ENCODE results near the gene IGFBP3. TPM values are rescaled to one million over a fixed set of nuclear protein-coding genes. Genes with fewer than 3 reads are reported as not detected.

The IGFBP3 gene
- total and polyA plus RNA-seq, 2 of the 13 experiments (the other 11 are each of a cell fraction or from before 2014, with no cell fraction given): 57.5 TPM; not detected in 1

DNA sequence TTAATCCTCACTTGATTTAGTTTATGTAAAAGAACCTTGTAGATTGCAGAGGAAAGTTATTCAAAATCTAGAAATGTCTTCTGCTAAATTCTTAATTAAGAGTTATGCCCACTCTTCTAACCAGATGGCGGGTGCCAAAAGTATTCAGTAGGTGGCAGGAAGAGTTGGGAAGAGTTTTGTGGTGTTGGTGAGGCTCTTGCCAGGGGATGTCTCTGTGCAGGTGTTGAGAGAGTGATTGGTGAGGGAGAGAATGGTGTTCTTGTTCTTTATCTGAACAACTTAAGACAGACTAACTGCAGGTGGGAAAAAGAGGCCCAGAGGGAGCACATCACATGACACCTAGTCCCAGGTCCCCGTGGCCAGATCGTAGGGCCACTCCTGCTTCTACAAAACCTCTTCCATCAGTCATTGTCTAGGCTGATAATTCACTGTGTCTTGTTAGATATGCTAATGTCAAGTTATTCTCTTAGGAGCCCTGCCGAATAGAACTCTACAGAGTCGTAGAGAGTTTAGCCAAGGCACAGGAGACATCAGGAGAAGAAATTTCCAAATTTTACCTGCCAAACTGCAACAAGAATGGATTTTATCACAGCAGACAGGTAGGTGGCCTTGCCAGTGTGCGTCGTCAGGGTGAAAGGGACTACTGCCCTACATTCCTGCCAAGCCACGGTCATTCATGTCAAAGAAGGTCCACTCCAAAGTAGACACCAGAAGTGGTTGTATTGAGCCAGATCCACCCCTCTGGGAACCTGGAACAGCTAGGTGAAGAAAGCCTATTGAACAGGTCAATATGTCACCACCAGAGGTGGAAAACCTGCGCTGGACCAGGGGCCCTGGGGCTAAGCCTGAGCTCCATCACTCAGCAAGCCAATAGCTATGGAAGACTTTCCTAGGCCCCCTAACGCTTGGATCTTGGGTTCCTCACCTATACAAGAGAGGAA is 29.3 kb downstream of the IGFBP3 start (continued):
- TF ChIP-seq MTERF4 (CRISPR knock-in tag; IDR thresholded peaks at IDR 0.05) (no peak; the same call in 1 of the 2 replicates), WIZ (CRISPR knock-in tag; IDR thresholded peaks at IDR 0.05) (no peak), POLR2G (IDR thresholded peaks at IDR 0.05; ENCODE audit: low read depth, low read length) (peak; percentile 61; the same call in 1 of the 2 replicates), ISL2 (CRISPR knock-in tag; IDR thresholded peaks at IDR 0.05) (peak; percentile 25; the same call in 1 of the 2 replicates), HDAC2 (CRISPR knock-in tag; IDR thresholded peaks at IDR 0.05) (no peak), FOXA3 (CRISPR knock-in tag; IDR thresholded peaks at IDR 0.05) (no peak), ZNF251 (CRISPR knock-in tag; IDR thresholded peaks at IDR 0.05) (no peak), FOXJ3 (CRISPR knock-in tag; IDR thresholded peaks at IDR 0.05; ENCODE audit: borderline replicate concordance) (no peak), RXRB (CRISPR knock-in tag; IDR thresholded peaks at IDR 0.05; ENCODE audit: borderline replicate concordance) (no peak), ZNF367 (CRISPR knock-in tag; IDR thresholded peaks at IDR 0.05; ENCODE audit: borderline replicate concordance) (no peak), SMAD9 (CRISPR knock-in tag; IDR thresholded peaks at IDR 0.05) (no peak), DNMT1 (CRISPR knock-in tag; IDR thresholded peaks at IDR 0.05) (no peak), ZNF318 (CRISPR knock-in tag; IDR thresholded peaks at IDR 0.05) (no peak)
- TF ChIP-seq, protein P1, sequence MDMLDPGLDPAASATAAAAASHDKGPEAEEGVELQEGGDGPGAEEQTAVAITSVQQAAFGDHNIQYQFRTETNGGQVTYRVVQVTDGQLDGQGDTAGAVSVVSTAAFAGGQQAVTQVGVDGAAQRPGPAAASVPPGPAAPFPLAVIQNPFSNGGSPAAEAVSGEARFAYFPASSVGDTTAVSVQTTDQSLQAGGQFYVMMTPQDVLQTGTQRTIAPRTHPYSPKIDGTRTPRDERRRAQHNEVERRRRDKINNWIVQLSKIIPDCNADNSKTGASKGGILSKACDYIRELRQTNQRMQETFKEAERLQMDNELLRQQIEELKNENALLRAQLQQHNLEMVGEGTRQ (IDR thresholded peaks at IDR 0.05; ENCODE audit: low read depth, low read length): no peak
- TF ChIP-seq, protein P1 (CRISPR knock-in tag; IDR thresholded peaks at IDR 0.05; ENCODE audit: borderline replicate concordance): no peak
- TF ChIP-seq, protein P2, sequence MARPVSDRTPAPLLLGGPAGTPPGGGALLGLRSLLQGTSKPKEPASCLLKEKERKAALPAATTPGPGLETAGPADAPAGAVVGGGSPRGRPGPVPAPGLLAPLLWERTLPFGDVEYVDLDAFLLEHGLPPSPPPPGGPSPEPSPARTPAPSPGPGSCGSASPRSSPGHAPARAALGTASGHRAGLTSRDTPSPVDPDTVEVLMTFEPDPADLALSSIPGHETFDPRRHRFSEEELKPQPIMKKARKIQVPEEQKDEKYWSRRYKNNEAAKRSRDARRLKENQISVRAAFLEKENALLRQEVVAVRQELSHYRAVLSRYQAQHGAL (CRISPR knock-in tag; IDR thresholded peaks at IDR 0.05; ENCODE audit: not compliant biosample characterization): no peak

Data from HepG2 (cell line).